OCI-LY3 (cell line): ENCODE measurements around the gene C1QTNF1.
A peak's percentile ranks its signal among the peaks of the same experiment; 100 is the strongest.

Source experiments
- H2AFZ ChIP-seq: fragments of 200-600, 300-600 bp; shearing (Covaris generic); 2 replicates; pipeline ENCODE4 v1.6.0; 2014; ENCODE audit warnings: antibody characterized with exemption, low read depth, low read length
- H3K27ac ChIP-seq: fragments of 200-600, 300-600 bp; sonication (generic); 2 replicates; pipeline ENCODE4 v1.5.1; 2014; ENCODE audit warnings: mild to moderate bottlenecking, low read length, moderate library complexity, mixed read lengths
- H3K27me3 ChIP-seq: fragments of 200-600, 300-600 bp; sonication (generic); 2 replicates; pipeline ENCODE4 v1.6.1; 2014; ENCODE audit warnings: low read depth, low read length, mixed read lengths
- H3K36me3 ChIP-seq: fragments of 200-600, 300-600 bp; sonication (generic); replicated peaks from 2 replicates; pipeline ENCODE3; 2014; ENCODE audit warnings: low read depth, low read length, mixed read lengths
- H3K4me1 ChIP-seq: fragments of 300-600, 200-600 bp; sonication (generic); 2 replicates; pipeline ENCODE4 v1.6.1; 2014; ENCODE audit warnings: low read length, mixed read lengths
- H3K4me2 ChIP-seq: fragments of 200-600, 300-600 bp; sonication (generic); 2 replicates; pipeline ENCODE4 v1.6.1; 2014; ENCODE audit warnings: low read length, mixed read lengths
- H3K4me3 ChIP-seq: fragments of 300-600, 200-600 bp; sonication (generic); 2 replicates; pipeline ENCODE4 v1.5.1; 2014; ENCODE audit warnings: antibody characterized with exemption, mild to moderate bottlenecking, low read length, moderate library complexity
- H3K79me2 ChIP-seq: fragments of 300-600, 200-600 bp; shearing (Covaris generic); 2 replicates; pipeline ENCODE4 v1.6.1; 2014; ENCODE audit warnings: mild to moderate bottlenecking, low read length, mixed read lengths
- H3K9ac ChIP-seq: fragments of 300-600, 200-600 bp; shearing (Covaris generic); 2 replicates; pipeline ENCODE4 v1.6.0; 2014; ENCODE audit warnings: mild to moderate bottlenecking, low read length, moderate library complexity
- H3K9me3 ChIP-seq: fragments of 200-600, 300-600 bp; shearing (Covaris generic); 2 replicates; pipeline ENCODE4 v1.6.1; 2014; ENCODE audit warnings: low read length, mixed read lengths; ENCODE audit not compliant: insufficient read depth
- H4K20me1 ChIP-seq: fragments of 200-600, 300-600 bp; sonication (generic); 2 replicates; pipeline ENCODE4 v1.6.1; 2016; ENCODE audit warnings: low read length, mixed read lengths; ENCODE audit not compliant: insufficient read depth
- EZH2phosphoT487 ChIP-seq: fragments of 200-600 bp; shearing (Covaris generic); IDR thresholded peaks from 2 replicates; pipeline ENCODE4 v1.6.1; 2018; ENCODE audit warnings: antibody characterized with exemption, mixed run types, low read depth
- TF ChIP-seq, protein P1 (sequence below): fragments of 200-600, 300-600 bp; sonication (generic); IDR thresholded peaks from 2 replicates; pipeline ENCODE4 v1.5.1; 2014; ENCODE audit warnings: antibody characterized with exemption, low read length, low read depth

C1QTNF1 gene

DNA sequence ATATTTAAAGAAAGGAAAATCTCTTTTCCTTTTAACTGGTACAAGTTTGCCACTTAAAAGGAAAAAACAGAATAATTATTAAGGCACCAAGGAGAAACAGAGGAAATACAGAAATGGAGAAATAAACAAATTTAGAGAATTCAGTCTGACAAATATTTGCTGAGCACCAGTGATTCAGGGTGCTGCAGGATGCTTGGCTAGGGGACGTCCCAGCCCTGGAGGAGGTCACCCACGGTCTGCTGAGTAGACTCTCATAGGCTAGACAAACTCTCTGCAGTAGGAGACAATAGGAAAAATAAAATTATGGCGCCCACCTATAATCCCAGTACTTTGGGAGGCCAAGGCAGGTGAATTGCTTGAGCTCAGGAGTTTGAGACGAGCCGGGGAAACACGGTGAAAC lies 15.9 kb downstream of the C1QTNF1 start:
- no peaks in the 10 kb centered on the region for H4K20me1 ChIP-seq
- no peak overlapping the region for H2AFZ ChIP-seq
- H3K4me2 ChIP-seq, result no peak overlapping the region
- no peak overlapping the region for H3K9ac ChIP-seq
- no peak overlapping the region for H3K27ac ChIP-seq
- no peak for TF ChIP-seq EZH2phosphoT487
- TF ChIP-seq, protein P1, sequence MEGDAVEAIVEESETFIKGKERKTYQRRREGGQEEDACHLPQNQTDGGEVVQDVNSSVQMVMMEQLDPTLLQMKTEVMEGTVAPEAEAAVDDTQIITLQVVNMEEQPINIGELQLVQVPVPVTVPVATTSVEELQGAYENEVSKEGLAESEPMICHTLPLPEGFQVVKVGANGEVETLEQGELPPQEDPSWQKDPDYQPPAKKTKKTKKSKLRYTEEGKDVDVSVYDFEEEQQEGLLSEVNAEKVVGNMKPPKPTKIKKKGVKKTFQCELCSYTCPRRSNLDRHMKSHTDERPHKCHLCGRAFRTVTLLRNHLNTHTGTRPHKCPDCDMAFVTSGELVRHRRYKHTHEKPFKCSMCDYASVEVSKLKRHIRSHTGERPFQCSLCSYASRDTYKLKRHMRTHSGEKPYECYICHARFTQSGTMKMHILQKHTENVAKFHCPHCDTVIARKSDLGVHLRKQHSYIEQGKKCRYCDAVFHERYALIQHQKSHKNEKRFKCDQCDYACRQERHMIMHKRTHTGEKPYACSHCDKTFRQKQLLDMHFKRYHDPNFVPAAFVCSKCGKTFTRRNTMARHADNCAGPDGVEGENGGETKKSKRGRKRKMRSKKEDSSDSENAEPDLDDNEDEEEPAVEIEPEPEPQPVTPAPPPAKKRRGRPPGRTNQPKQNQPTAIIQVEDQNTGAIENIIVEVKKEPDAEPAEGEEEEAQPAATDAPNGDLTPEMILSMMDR, result no peak
- H3K36me3 ChIP-seq, result no peaks in the 10 kb centered on the region
- H3K4me3 ChIP-seq, result no peak overlapping the region
- no peaks in the 10 kb centered on the region for H3K9me3 ChIP-seq
- no peaks in the 10 kb centered on the region for H3K79me2 ChIP-seq
- H3K4me1 ChIP-seq, result no peaks in the 10 kb centered on the region
- no peaks in the 10 kb centered on the region for H3K27me3 ChIP-seq

DNA sequence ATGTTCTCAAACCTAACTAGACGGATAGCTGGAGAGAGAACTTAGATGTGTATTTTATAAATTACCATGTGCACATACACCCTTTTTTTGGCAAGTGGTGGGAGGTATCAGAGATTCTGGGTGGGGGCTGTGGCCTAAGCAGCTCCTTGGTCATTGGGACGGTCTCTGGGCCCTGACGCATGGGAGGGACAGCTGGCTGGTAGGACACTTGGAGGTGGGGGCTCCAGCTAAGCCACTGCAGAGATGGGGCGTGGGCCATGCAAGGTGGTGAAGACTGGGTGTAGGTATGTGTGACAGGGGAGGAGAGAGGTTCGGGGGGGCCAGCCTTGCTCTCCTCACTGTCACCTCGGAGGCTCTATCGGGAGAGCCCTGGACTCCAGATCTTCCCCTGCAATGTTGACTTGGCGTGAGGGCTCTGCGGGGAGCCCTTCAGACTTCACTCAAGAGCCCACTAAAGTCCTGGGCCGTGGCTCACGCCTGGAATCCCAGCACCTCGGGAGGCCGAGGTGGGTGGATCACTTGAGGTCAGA lies 17.1 kb downstream of the C1QTNF1 start:
- Histone ChIP-seq H4K20me1 (no peaks in the 10 kb centered on the region), H3K36me3 (no peaks in the 10 kb centered on the region)

DNA sequence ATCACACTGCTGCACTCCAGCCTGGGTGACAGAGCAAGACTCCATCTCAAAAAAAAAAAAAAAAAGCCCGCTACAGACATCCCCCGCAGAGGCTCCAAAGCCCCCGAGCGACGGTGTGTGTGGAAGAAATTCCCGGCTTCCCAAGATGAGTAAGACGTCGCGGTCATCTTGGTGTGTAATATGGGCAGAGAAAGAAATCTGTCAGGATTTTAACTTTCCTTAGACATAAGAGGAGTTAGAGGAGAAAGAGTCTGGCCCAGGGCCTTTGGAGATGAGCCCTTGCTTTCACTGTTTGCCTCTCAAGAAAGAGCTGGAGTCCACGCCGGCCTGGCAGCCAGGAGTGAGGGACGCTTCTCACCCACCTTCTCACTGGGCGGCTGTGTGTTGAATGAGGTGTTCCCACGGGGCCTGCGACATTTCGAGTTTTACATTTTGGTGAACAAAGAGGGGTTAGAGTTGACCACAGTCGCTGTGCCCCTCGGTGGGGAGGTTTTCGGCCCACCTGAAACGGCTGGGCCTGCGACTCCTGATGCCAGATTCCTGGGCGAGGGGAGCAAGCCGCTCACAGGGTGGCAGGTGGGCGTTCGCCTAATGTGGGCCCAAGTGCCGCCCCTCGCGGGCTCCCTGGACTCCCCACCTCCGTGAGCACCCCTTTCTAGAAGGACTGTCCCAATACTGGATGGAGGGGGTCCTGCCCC lies 17.9 kb downstream of the C1QTNF1 start:
- TF ChIP-seq EZH2phosphoT487, result no peak
- TF ChIP-seq, protein P1, result no peak
- Histone ChIP-seq H3K9me3 (no peaks in the 10 kb centered on the region), H3K27ac (no peak overlapping the region), H2AFZ (no peak overlapping the region), H3K4me3 (no peak overlapping the region), H3K79me2 (no peaks in the 10 kb centered on the region), H4K20me1 (no peaks in the 10 kb centered on the region), H3K27me3 (no peaks in the 10 kb centered on the region), H3K4me2 (no peak overlapping the region), H3K9ac (no peak overlapping the region), H3K36me3 (no peaks in the 10 kb centered on the region), H3K4me1 (no peaks in the 10 kb centered on the region)

More for the DNA sequence above, 17.1 kb downstream of the C1QTNF1 start:
- Histone ChIP-seq H3K4me3 (no peak overlapping the region), H3K9ac (no peak overlapping the region), H2AFZ (no peak overlapping the region), H3K27me3 (no peaks in the 10 kb centered on the region), H3K4me1 (no peaks in the 10 kb centered on the region), H3K4me2 (no peak overlapping the region), H3K27ac (no peak overlapping the region), H3K9me3 (no peaks in the 10 kb centered on the region), H3K79me2 (no peaks in the 10 kb centered on the region)
- TF ChIP-seq, protein P1, result no peak
- TF ChIP-seq EZH2phosphoT487, result no peak

DNA sequence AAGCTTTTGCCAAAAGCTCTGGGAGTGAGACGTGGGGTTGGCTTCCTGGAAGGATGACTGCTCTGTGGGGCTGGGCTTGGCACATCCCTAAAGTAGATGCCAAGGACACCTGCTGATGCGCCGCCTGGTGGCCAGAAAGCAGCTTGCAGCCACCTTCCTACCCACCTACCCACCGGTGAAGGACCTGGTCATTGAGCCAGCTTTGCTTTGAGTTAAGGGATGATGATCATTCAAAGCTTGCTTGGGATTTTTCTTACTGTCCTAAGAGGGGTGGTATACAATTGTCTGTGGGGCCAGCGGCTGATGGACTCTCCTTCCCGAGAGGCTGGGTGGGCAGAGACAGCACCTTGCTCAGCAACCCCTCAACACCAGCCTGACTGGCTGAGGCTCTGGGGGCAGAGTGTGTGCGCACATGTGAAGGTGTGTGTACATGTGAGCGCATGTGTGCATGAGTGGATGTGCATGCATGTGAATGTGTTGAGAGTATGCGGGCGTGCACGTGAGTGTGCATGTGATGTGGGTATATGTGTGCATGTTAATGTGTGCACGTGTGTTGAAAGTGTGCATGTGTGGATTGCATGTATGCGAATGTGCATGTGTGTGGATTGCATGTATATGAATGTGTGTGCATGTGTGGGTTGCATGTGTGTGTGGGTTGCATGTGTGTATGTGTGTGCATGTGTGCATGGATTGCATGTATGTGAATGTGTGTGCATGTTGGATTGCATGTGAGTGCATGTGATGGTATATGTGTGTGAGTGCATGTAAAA lies 18.6 kb downstream of the C1QTNF1 start:
- no peaks in the 10 kb centered on the region for H3K9me3 ChIP-seq
- no peaks in the 10 kb centered on the region for H3K4me1 ChIP-seq
- no peaks in the 10 kb centered on the region for H3K27me3 ChIP-seq
- H2AFZ ChIP-seq, result no peak overlapping the region
- H3K79me2 ChIP-seq, result no peaks in the 10 kb centered on the region
- no peaks in the 10 kb centered on the region for H3K36me3 ChIP-seq
- no peak overlapping the region for H3K9ac ChIP-seq
- H4K20me1 ChIP-seq, result no peaks in the 10 kb centered on the region
- H3K4me3 ChIP-seq, result no peak overlapping the region
- TF ChIP-seq, protein P1, result peak; percentile 70
- TF ChIP-seq EZH2phosphoT487, result no peak
- H3K4me2 ChIP-seq, result no peak overlapping the region
- H3K27ac ChIP-seq, result no peak overlapping the region
